Fibroblast of skin of left quadriceps (primary cell): Measurements from ENCODE around the gene FAM131B.

Source experiments
- DNase-seq, 2 experiments: peaks; one replicate each; pipeline ENCODE4 v3.0.0-alpha.2; 2013; ENCODE audit warnings: low read depth in 2 of 2

The FAM131B gene

GRCh38 chr7:143359771-143360353, 2.7 kb downstream of the FAM131B start:
- no peak for DNase-seq

- no peak for DNase-seq
These were observed 3.9 kb downstream of the FAM131B start for GRCh38 chr7:143358626-143359025.

GRCh38 chr7:143356414-143357050, 6.0 kb downstream of the FAM131B start:
- no peak for DNase-seq

GRCh38 chr7:143355450-143356385, 6.8 kb downstream of the FAM131B start:
- no peak for DNase-seq

- DNase-seq, result no peak
These were observed 7.5 kb downstream of the FAM131B start for GRCh38 chr7:143354965-143355364.

GRCh38 chr7:143354376-143354775, 8.1 kb downstream of the FAM131B start:
- DNase-seq, result no peak

- DNase-seq, result no peak
These were observed 9.9 kb downstream of the FAM131B start for GRCh38 chr7:143352531-143353002.

GRCh38 chr7:143351574-143351973, 10.9 kb downstream of the FAM131B start:
- no peak for DNase-seq

GRCh38 chr7:143351060-143351459, 11.5 kb downstream of the FAM131B start:
- no peak for DNase-seq

GRCh38 chr7:143347950-143348349, 14.6 kb downstream of the FAM131B start:
- no peak for DNase-seq

GRCh38 chr7:143346018-143346417, 16.5 kb downstream of the FAM131B start:
- no peak for DNase-seq

- no peak for DNase-seq
These were observed 17.0 kb downstream of the FAM131B start for GRCh38 chr7:143345428-143345900.

- DNase-seq, result no peak
These were observed 18.9 kb downstream of the FAM131B start for GRCh38 chr7:143343596-143343995.

GRCh38 chr7:143341842-143342241, 20.7 kb downstream of the FAM131B start:
- DNase-seq, result no peak

GRCh38 chr7:143337216-143337615, 25.3 kb downstream of the FAM131B start:
- DNase-seq, result no peak

GRCh38 chr7:143334244-143334643, 28.3 kb downstream of the FAM131B start:
- DNase-seq, result no peak

GRCh38 chr7:143331179-143331801, 31.2 kb downstream of the FAM131B start:
- peak; percentile 48 to 58 for DNase-seq

GRCh38 chr7:143329471-143330170, 32.9 kb downstream of the FAM131B start:
- no peak for DNase-seq

GRCh38 chr7:143327903-143328302, 34.6 kb downstream of the FAM131B start:
- no peak for DNase-seq

- no peak for DNase-seq
These were observed 37.3 kb downstream of the FAM131B start for GRCh38 chr7:143325240-143325639.

- DNase-seq, result no peak
These were observed 38.9 kb downstream of the FAM131B start for GRCh38 chr7:143323653-143324052.
